Activated gamma-delta T cell treated with anti-CD3 and anti-CD28 coated beads, Interleukin-2, amount 50 U/mL, for 16 hours (primary cell): ENCODE results near the gene RAMACL.
"Not testable (repeated sequence)": the region's sequence is repeated elsewhere in the genome, so short reads cannot be mapped to it uniquely, and the experiment has no call there.

Source experiments
- DNase-seq: peaks from one replicate; pipeline ENCODE4 v3.0.0-alpha.2; 2020; ENCODE audit warnings: low read depth

Gene RAMACL

DNA sequence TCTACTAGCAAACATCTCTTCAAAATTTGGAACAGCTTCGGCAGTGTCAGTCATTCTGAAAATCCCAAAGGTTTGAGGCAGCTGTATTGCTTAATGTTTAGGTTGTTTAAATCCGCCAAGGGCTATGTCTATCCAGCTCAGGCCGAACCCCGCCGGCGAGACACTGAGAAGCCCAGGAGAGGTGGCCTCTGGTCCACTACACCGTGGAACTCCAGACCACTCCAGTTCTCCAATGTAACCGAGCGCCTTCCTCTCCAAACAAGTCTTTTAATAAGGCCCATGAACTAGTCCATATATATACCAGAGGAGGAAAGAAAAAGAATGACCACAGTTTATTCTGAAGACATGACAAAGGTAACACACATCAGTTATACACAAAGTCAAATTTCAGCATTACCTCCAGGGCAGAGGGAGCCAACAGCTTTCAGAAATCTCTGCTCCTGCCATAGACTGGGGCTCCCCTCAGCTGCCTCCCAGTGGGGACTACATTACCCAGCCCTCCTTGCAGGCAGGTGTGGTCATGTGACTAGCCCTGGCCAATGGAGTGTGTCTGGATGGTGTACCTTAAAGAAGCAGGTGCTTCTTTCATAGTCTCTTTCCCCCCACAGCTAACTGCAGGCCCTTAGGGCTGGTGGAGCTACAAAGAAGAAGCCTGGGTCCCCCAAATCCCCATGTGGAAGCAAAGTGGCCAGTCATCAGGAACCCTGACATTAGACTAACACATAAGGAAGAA lies at the start of gene RAMACL:
TSS of gene RAMACL (minus strand) at position 255 of the 733 bp plus-strand sequence. CDS start at position 54, 201 bp downstream.
- DNase-seq = peak; percentile 5

- no peak for DNase-seq
Observed at GRCh38 chr6:166635013-166635970, 48.8 kb upstream of the RAMACL start.

DNA sequence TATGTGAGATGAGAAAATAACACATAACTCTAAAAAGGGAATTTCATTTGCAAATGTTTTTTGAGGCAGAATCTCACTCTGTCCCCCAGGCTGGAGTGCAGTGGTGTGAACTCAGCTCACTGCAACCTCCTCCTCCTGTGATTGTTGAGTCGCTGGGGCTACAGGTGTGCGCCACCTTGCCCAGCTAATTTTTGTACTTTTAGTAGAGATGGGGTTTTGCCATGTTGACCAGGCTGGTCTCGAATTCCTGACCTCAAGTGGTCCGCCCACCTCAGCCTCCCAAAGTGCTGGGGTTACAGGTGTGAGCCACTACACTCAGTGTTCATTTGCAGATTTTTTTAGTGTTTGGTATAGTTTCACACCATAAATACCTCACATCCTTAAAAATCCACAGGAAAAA lies 48.1 kb upstream of the RAMACL start:
- DNase-seq = not testable (repeated sequence)

GRCh38 chr6:166633732-166634535 lies 47.5 kb upstream of the RAMACL start:
- no peak for DNase-seq

- no peak for DNase-seq
Observed at GRCh38 chr6:166632731-166633130, 46.3 kb upstream of the RAMACL start.

DNA sequence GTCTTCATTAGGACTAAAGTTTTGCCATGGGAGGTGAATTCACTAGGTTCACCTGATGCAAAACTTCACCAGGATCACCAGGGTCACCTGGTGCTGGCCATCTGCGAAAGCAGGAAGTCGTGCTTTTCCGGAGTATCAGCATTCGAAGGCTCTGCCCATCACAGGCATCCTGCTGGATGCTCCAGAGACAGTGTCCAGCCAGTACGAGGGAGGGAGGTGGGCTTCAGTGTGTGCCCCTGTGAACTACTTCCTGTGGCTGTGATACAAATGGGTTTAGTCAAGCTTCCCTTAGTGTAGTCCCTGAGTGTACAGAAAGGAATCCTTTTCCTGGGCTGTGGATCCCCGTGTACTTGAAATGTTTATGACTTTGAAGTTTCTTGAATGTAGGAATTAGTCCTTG lies 44.0 kb upstream of the RAMACL start:
- no peak for DNase-seq

DNA sequence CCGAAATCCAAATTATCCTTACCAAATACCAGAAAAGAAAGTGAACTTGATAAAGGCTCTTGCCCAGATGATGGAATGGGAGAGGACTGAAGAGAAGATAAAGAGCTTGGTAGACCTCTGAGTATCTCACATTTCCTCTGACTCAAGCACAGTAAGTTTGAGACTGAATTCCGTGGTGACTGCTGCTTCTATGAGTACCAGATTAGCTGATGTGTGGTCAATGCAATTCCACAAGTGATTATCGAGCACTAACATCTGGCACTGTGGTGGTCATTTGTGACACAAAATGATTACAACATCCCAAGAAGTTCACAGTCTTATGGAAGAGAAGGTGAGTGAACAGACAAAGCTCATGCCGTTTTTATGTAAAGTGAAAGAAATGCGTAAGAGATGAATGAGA lies 43.1 kb upstream of the RAMACL start:
- DNase-seq = no peak

DNA sequence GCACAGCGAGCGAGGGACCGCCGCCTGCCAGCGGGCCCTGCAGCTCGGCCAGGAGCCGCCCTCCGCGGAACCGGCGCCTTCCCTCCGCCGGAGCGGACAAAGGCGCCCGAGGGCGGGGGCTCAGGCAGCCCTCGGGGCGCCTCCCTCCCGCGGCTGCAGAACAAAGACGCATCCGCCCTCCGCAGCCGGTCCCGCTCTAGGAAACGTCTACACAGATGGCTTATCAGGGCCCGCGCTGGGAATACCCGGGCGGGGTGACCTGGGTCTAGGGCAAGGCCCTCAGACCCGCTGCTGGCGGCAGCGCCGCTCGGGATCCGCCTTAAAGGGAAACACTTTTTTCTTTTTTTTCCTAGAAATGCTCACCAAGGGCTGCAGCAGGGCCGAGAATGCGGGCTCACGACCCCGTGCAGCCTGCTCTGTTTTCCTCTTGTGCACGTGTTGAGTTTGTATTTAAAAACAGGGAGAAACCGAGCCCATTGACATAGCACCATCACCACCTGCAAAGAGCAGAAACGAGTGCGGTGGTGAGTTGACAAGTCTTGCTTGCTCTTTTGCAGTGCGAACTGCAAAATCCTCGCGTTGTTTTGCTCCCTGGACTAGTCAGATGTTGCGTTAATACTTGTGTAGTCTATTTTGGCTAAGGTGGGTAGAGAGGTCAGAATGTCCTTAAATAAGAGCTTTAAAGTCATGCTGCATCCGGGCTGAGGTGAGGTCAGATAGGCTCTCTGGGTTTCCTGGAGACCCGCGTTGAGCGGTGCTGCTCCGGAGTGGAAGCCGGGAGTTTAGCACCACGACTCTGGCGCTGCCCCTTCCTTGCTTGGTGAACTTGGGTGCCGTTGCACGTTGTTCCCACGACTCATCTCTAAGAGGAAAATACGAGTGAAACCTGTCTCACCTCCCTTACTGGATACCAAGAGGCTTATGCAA lies 41.7 kb upstream of the RAMACL start:
- DNase-seq = peak; percentile 35

- DNase-seq = peak; percentile 100
Observed at GRCh38 chr6:166627033-166627874, 40.8 kb upstream of the RAMACL start, which contains the start of gene RPS6KA2. TSS of gene RPS6KA2 (minus strand) at chr6:166627251. CDS start at chr6:166627019, 232 bp downstream.

GRCh38 chr6:166626177-166627032 lies 39.9 kb upstream of the RAMACL start:
- DNase-seq = no peak

- DNase-seq = no peak
Observed at GRCh38 chr6:166625356-166625755, 38.9 kb upstream of the RAMACL start.

GRCh38 chr6:166624275-166624674 lies 37.8 kb upstream of the RAMACL start:
- no peak for DNase-seq

- no peak for DNase-seq
Observed at GRCh38 chr6:166623318-166623717, 36.8 kb upstream of the RAMACL start.

- DNase-seq = no peak
Observed at GRCh38 chr6:166621114-166621540, 34.6 kb upstream of the RAMACL start.

- DNase-seq = no peak
Observed at GRCh38 chr6:166620478-166621113, 34.1 kb upstream of the RAMACL start.

- DNase-seq = no peak
Observed at GRCh38 chr6:166619912-166620311, 33.4 kb upstream of the RAMACL start.

DNA sequence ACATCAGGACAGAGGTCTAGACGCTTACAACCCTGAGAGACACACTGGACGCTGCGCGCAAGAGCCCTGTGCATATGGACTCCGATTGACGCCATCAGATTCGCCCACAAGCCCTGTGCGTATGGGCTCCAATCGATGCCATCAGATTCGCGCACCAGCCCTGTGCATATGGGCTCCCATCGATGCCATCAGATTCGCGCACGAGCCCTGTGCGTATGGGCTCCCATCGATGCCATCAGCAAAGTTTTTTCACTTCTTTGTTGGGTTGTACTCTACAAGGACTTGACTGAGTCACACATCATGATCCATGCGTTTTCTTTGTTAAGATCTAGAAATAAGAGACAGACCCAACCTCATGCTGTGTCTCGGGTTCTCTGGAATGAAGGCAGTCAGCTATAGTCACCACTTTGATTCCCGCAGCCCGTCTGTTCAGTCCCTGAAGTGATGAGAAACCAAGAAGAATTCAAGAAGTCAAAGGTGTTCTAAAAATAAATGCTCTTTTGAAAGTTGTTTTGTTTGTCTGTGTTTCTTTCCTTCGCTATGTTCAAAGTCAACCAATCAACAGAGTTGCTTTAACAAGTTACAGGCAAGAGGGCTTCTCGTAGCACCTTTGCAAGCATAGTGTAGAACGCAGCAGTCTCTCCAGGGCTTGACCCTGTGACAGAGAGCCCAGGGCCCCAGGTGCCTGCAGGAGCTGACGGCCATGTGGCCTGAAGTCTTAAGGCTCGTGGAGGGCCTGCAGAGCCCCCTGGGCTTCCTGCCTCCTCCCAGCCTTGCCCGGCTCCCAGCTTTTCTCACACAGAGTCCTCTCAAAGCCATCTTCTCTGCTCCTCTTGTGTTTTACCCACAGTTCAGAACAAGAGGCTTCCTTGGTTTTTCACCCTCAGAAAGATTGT lies 32.6 kb upstream of the RAMACL start:
- DNase-seq = no peak
